Left ventricle myocardium inferior (tissue), 1 donor: ENCODE results near the gene DYNLL1. TPM values are rescaled to one million over a fixed set of nuclear protein-coding genes. Genes with fewer than 3 reads are reported as not detected.

Experiments used
- DNase-seq: peaks from one replicate; pipeline ENCODE4 v3.0.0-alpha.2; 2020
- H3K27ac ChIP-seq: fragments of 200-600 bp; replicated peaks from 2 replicates; pipeline ENCODE4 v1.8.0; 2021
- H3K27me3 ChIP-seq: fragments of 200-600 bp; 2 replicates; pipeline ENCODE4 v1.8.0; 2021; ENCODE audit warnings: low read depth
- H3K36me3 ChIP-seq: fragments of 200-600 bp; 2 replicates; pipeline ENCODE4 v1.8.0; 2021
- H3K4me1 ChIP-seq: fragments of 200-600 bp; 2 replicates; pipeline ENCODE4 v1.8.0; 2021
- H3K4me3 ChIP-seq: fragments of 200-600 bp; 2 replicates; pipeline ENCODE4 v1.8.0; 2021; ENCODE audit warnings: mild to moderate bottlenecking, moderate library complexity
- H3K9me3 ChIP-seq: fragments of 200-600 bp; replicated peaks from 2 replicates; pipeline ENCODE4 v1.8.0; 2021
- CTCF ChIP-seq: fragments of 200-600 bp; IDR thresholded peaks from 2 replicates; pipeline ENCODE4 v1.8.0; 2021; ENCODE audit warnings: antibody characterized with exemption, mild to moderate bottlenecking, borderline replicate concordance
- intact Hi-C: fragments of 100-400 bp; cut with micrococcal nuclease; formaldehyde crosslinking; loops from one replicate; pipeline ENCODE4 v1.11.0; 2022
- total RNA-seq: library from RNA; stranded (reverse); fragmentation: NEBNext Ultra II Directional; extraction: Animal tissue kit (Norgen Biotek cat#: 25700); gene quantifications from one replicate; pipeline ENCODE4 v1.2.1, GENCODE V29; 2021
- donor health status: DM: no; HTN: yes; CAD: no; lungs with severe emphysema.

Gene DYNLL1
- total RNA-seq, 1 donor from 2014 or later = 175 TPM

GRCh38 chr12:120475643-120476042 is 20.3 kb upstream of the DYNLL1 start:
- H3K27me3 ChIP-seq = no peaks in the 10 kb centered on the region
- no peaks in the 10 kb centered on the region for H3K36me3 ChIP-seq
- peaks cover 10% of the 10 kb centered on the region for H3K4me1 ChIP-seq
- H3K4me3 ChIP-seq = no peak overlapping the region
- DNase-seq = no peak
- no peak for TF ChIP-seq CTCF
- H3K9me3 ChIP-seq = no peaks in the 10 kb centered on the region
- H3K27ac ChIP-seq = no peak overlapping the region
- intact Hi-C loops = no loop called here

GRCh38 chr12:120479458-120479857 is 16.5 kb upstream of the DYNLL1 start:
- no peak overlapping the region for H3K27ac ChIP-seq
- no peak for TF ChIP-seq CTCF
- DNase-seq = no peak
- H3K27me3 ChIP-seq = no peaks in the 10 kb centered on the region
- intact Hi-C loops = no loop called here
- no peaks in the 10 kb centered on the region for H3K4me1 ChIP-seq
- H3K36me3 ChIP-seq = peaks cover 11% of the 10 kb centered on the region
- no peaks in the 10 kb centered on the region for H3K9me3 ChIP-seq
- H3K4me3 ChIP-seq = no peak overlapping the region

- Histone ChIP-seq H3K9me3 (no peaks in the 10 kb centered on the region), H3K36me3 (peaks cover 11% of the 10 kb centered on the region), H3K27me3 (no peaks in the 10 kb centered on the region), H3K4me1 (no peaks in the 10 kb centered on the region), H3K4me3 (no peak overlapping the region), H3K27ac (no peak overlapping the region)
- TF ChIP-seq CTCF = no peak
- intact Hi-C loops = no loop called here
- no peak for DNase-seq
Measured at GRCh38 chr12:120480211-120480610, 15.7 kb upstream of the DYNLL1 start.

GRCh38 chr12:120481022-120481767 is 14.7 kb upstream of the DYNLL1 start:
- Histone ChIP-seq H3K27me3 (no peaks in the 10 kb centered on the region), H3K4me3 (no peak overlapping the region), H3K4me1 (no peaks in the 10 kb centered on the region), H3K36me3 (peaks cover 11% of the 10 kb centered on the region), H3K9me3 (no peaks in the 10 kb centered on the region), H3K27ac (no peak overlapping the region)
- DNase-seq = no peak
- TF ChIP-seq CTCF = no peak
- intact Hi-C loops = no loop called here

GRCh38 chr12:120483621-120484020 is 12.3 kb upstream of the DYNLL1 start:
- intact Hi-C loops = no loop called here
- H3K4me3 ChIP-seq = no peak overlapping the region
- H3K27ac ChIP-seq = no peak overlapping the region
- DNase-seq = no peak
- no peaks in the 10 kb centered on the region for H3K27me3 ChIP-seq
- peaks cover 11% of the 10 kb centered on the region for H3K36me3 ChIP-seq
- no peaks in the 10 kb centered on the region for H3K9me3 ChIP-seq
- H3K4me1 ChIP-seq = no peaks in the 10 kb centered on the region
- no peak for TF ChIP-seq CTCF
